Activated naive CD4-positive, alpha-beta T cell treated with anti-CD3 and anti-CD28 coated beads for 36 hours (primary cell): ENCODE measurements around the gene NTM. TPM values are rescaled to one million over a fixed set of nuclear protein-coding genes. Genes with fewer than 3 reads are reported as not detected.

Experiments used
- CTCF ChIA-PET: fragments of 350-600 bp; sonication (Branson Sonifier 250); formaldehyde crosslinking; loops from one replicate; lab custom pipeline; 2021; ENCODE audit warnings: antibody characterized with exemption; lab: Charles Lee
- DNase-seq: peaks from one replicate; pipeline ENCODE4 v3.0.0-alpha.2; 2020
- H3K27ac Mint-ChIP-seq: one replicate; pipeline ENCODE4 v1.8.0; 2021; ENCODE audit warnings: mild to moderate bottlenecking, mixed read lengths
- H3K27me3 Mint-ChIP-seq: one replicate; pipeline ENCODE4 v1.8.0; 2021; ENCODE audit warnings: low read depth, mixed read lengths
- H3K36me3 Mint-ChIP-seq: one replicate; pipeline ENCODE4 v1.8.0; 2021; ENCODE audit warnings: low read depth, mixed read lengths
- H3K4me1 Mint-ChIP-seq: one replicate; pipeline ENCODE4 v1.8.0; 2021; ENCODE audit warnings: low read depth, mixed read lengths
- H3K4me3 Mint-ChIP-seq: one replicate; pipeline ENCODE4 v1.8.0; 2021; ENCODE audit warnings: mild to moderate bottlenecking, moderate library complexity, mixed read lengths
- H3K9me3 Mint-ChIP-seq: one replicate; pipeline ENCODE4 v1.8.0; 2021; ENCODE audit warnings: mixed read lengths
- intact Hi-C: fragments of 100-400 bp; cut with micrococcal nuclease; formaldehyde crosslinking; loops from one replicate; pipeline ENCODE4 v1.15.1; 2023
- total RNA-seq, 2 experiments: library from RNA; stranded (reverse); gene quantifications; one replicate each; pipeline ENCODE4 v1.2.3, GENCODE V29; 2021

Gene NTM
- total RNA-seq, 2 experiments from 2014 or later = not detected

- H3K36me3 Mint-ChIP-seq = no peaks in the 10 kb centered on the region
These were observed 962.1 kb downstream of the NTM start for GRCh38 chr11:132332521-132332920.

GRCh38 chr11:132334769-132335280, 964.4 kb downstream of the NTM start:
- H3K9me3 Mint-ChIP-seq = no peaks in the 10 kb centered on the region
- no peak for DNase-seq
- CTCF ChIA-PET = no interaction called here
- H3K27me3 Mint-ChIP-seq = no peaks in the 10 kb centered on the region
- H3K4me1 Mint-ChIP-seq = no peaks in the 10 kb centered on the region
- H3K4me3 Mint-ChIP-seq = no peak overlapping the region
- intact Hi-C loops = no loop called here
- H3K36me3 Mint-ChIP-seq = no peaks in the 10 kb centered on the region
- H3K27ac Mint-ChIP-seq = no peak overlapping the region

More at GRCh38 chr11:132332521-132332920, 962.1 kb downstream of the NTM start:
- Mint-ChIP-seq H3K27ac (no peak overlapping the region), H3K9me3 (peaks cover 1% of the 10 kb centered on the region), H3K4me1 (no peaks in the 10 kb centered on the region), H3K27me3 (no peaks in the 10 kb centered on the region), H3K4me3 (no peak overlapping the region)
- DNase-seq = no peak
- intact Hi-C loops = no loop called here
- CTCF ChIA-PET = no interaction called here

GRCh38 chr11:132335311-132335710, 964.9 kb downstream of the NTM start:
- H3K9me3 Mint-ChIP-seq = no peaks in the 10 kb centered on the region
- DNase-seq = no peak
- H3K27ac Mint-ChIP-seq = no peak overlapping the region
- H3K36me3 Mint-ChIP-seq = no peaks in the 10 kb centered on the region
- CTCF ChIA-PET = no interaction called here
- intact Hi-C loops = no loop called here
- H3K4me1 Mint-ChIP-seq = no peaks in the 10 kb centered on the region
- no peak overlapping the region for H3K4me3 Mint-ChIP-seq
- H3K27me3 Mint-ChIP-seq = no peaks in the 10 kb centered on the region

- intact Hi-C loops = no loop called here
- Mint-ChIP-seq H3K36me3 (no peaks in the 10 kb centered on the region), H3K4me1 (no peaks in the 10 kb centered on the region), H3K4me3 (no peak overlapping the region), H3K27me3 (no peaks in the 10 kb centered on the region), H3K9me3 (no peaks in the 10 kb centered on the region), H3K27ac (no peak overlapping the region)
- CTCF ChIA-PET = no interaction called here
- DNase-seq = no peak
These were observed 966.5 kb downstream of the NTM start for GRCh38 chr11:132336781-132337535.

- Mint-ChIP-seq H3K27ac (no peak overlapping the region), H3K9me3 (no peaks in the 10 kb centered on the region), H3K4me3 (no peak overlapping the region), H3K36me3 (no peaks in the 10 kb centered on the region), H3K4me1 (no peaks in the 10 kb centered on the region), H3K27me3 (no peaks in the 10 kb centered on the region)
- no peak for DNase-seq
- CTCF ChIA-PET = no interaction called here
- intact Hi-C loops = no loop called here
These were observed 967.5 kb downstream of the NTM start for GRCh38 chr11:132337819-132338416.

GRCh38 chr11:132342408-132342807, 972.0 kb downstream of the NTM start:
- Mint-ChIP-seq H3K36me3 (no peaks in the 10 kb centered on the region), H3K9me3 (no peaks in the 10 kb centered on the region), H3K27ac (no peak overlapping the region), H3K4me3 (no peak overlapping the region), H3K27me3 (no peaks in the 10 kb centered on the region), H3K4me1 (no peaks in the 10 kb centered on the region)
- DNase-seq = no peak
- intact Hi-C loops = no loop called here
- CTCF ChIA-PET = no interaction called here

- Mint-ChIP-seq H3K27ac (no peak overlapping the region), H3K4me1 (no peaks in the 10 kb centered on the region), H3K36me3 (no peaks in the 10 kb centered on the region), H3K9me3 (no peaks in the 10 kb centered on the region), H3K4me3 (no peak overlapping the region), H3K27me3 (no peaks in the 10 kb centered on the region)
- DNase-seq = no peak
- CTCF ChIA-PET = no interaction called here
- intact Hi-C loops = no loop called here
These were observed 973.2 kb downstream of the NTM start for GRCh38 chr11:132343445-132344175.

- Mint-ChIP-seq H3K36me3 (no peaks in the 10 kb centered on the region), H3K9me3 (peaks cover 1% of the 10 kb centered on the region), H3K4me3 (no peak overlapping the region), H3K27ac (no peak overlapping the region), H3K4me1 (no peaks in the 10 kb centered on the region), H3K27me3 (no peaks in the 10 kb centered on the region)
- CTCF ChIA-PET = no interaction called here
- no peak for DNase-seq
- intact Hi-C loops = no loop called here
These were observed 976.2 kb downstream of the NTM start for GRCh38 chr11:132346558-132347148.

GRCh38 chr11:132347156-132348090, 977.0 kb downstream of the NTM start:
- Mint-ChIP-seq H3K27ac (no peak overlapping the region), H3K4me1 (no peaks in the 10 kb centered on the region), H3K36me3 (no peaks in the 10 kb centered on the region), H3K4me3 (no peak overlapping the region), H3K27me3 (no peaks in the 10 kb centered on the region), H3K9me3 (peaks cover 1% of the 10 kb centered on the region)
- CTCF ChIA-PET = no interaction called here
- no peak for DNase-seq
- intact Hi-C loops = no loop called here

GRCh38 chr11:132349811-132350733, 979.7 kb downstream of the NTM start:
- H3K4me1 Mint-ChIP-seq = no peaks in the 10 kb centered on the region

GRCh38 chr11:132351050-132351449, 980.6 kb downstream of the NTM start:
- H3K27me3 Mint-ChIP-seq = no peaks in the 10 kb centered on the region
- CTCF ChIA-PET = no interaction called here
- H3K36me3 Mint-ChIP-seq = no peaks in the 10 kb centered on the region
- H3K27ac Mint-ChIP-seq = no peak overlapping the region
- H3K4me1 Mint-ChIP-seq = no peaks in the 10 kb centered on the region
- intact Hi-C loops = no loop called here
- peaks cover 1% of the 10 kb centered on the region for H3K9me3 Mint-ChIP-seq
- no peak overlapping the region for H3K4me3 Mint-ChIP-seq
- no peak for DNase-seq

More at GRCh38 chr11:132349811-132350733, 979.7 kb downstream of the NTM start:
- Mint-ChIP-seq H3K27me3 (no peaks in the 10 kb centered on the region), H3K36me3 (no peaks in the 10 kb centered on the region), H3K4me3 (no peak overlapping the region), H3K9me3 (peaks cover 1% of the 10 kb centered on the region), H3K27ac (no peak overlapping the region)
- DNase-seq = no peak
- CTCF ChIA-PET = interaction anchor here (0.6 kb wide), 1 partner anchor 1250 kb away, joined by 5 read pairs; no protein-coding TSS in a partner anchor
- intact Hi-C loops = no loop called here
